IPS-18a (cell line): Measurements from ENCODE around the gene MATN1.

Experiments used
- H3K27ac ChIP-seq: one replicate; pipeline ENCODE4 v1.5.1; 2013; ENCODE audit warnings: low read length
- H3K27me3 ChIP-seq: one replicate; pipeline ENCODE4 v1.6.1; 2013; ENCODE audit warnings: mild to moderate bottlenecking, low read length; ENCODE audit not compliant: control insufficient read depth, insufficient read depth
- H3K36me3 ChIP-seq: one replicate; pipeline ENCODE4 v1.6.1; 2013; ENCODE audit warnings: low read depth, low read length; ENCODE audit not compliant: control insufficient read depth
- H3K4me1 ChIP-seq: one replicate; pipeline ENCODE4 v1.6.1; 2013; ENCODE audit warnings: low read depth, low read length; ENCODE audit not compliant: control insufficient read depth
- H3K4me3 ChIP-seq: one replicate; pipeline ENCODE4 v1.5.1; 2013; ENCODE audit warnings: low read length
- H3K9ac ChIP-seq: one replicate; pipeline ENCODE4 v1.6.1; 2013; ENCODE audit warnings: mild to moderate bottlenecking, low read length, moderate library complexity
- H3K9me3 ChIP-seq: one replicate; pipeline ENCODE4 v1.6.1; 2013; ENCODE audit warnings: low read depth, low read length; ENCODE audit not compliant: control insufficient read depth

The MATN1 gene

GRCh38 chr1:30740251-30741238 lies 17.2 kb upstream of the MATN1 start:
- no peaks in the 10 kb centered on the region for H3K36me3 ChIP-seq
- H3K9ac ChIP-seq, result no peak overlapping the region
- no peaks in the 10 kb centered on the region for H3K4me1 ChIP-seq
- H3K9me3 ChIP-seq, result no peaks in the 10 kb centered on the region
- no peak overlapping the region for H3K27ac ChIP-seq
- H3K27me3 ChIP-seq, result no peaks in the 10 kb centered on the region
- H3K4me3 ChIP-seq, result no peak overlapping the region

- H3K4me3 ChIP-seq, result no peak overlapping the region
- no peak overlapping the region for H3K27ac ChIP-seq
- H3K4me1 ChIP-seq, result no peaks in the 10 kb centered on the region
- H3K27me3 ChIP-seq, result no peaks in the 10 kb centered on the region
- no peak overlapping the region for H3K9ac ChIP-seq
- H3K9me3 ChIP-seq, result no peaks in the 10 kb centered on the region
- H3K36me3 ChIP-seq, result no peaks in the 10 kb centered on the region
These were observed 16.2 kb upstream of the MATN1 start for GRCh38 chr1:30739601-30740000.

GRCh38 chr1:30738715-30739559 lies 15.6 kb upstream of the MATN1 start:
- Histone ChIP-seq H3K27me3 (no peaks in the 10 kb centered on the region), H3K4me1 (no peaks in the 10 kb centered on the region), H3K9me3 (no peaks in the 10 kb centered on the region), H3K9ac (no peak overlapping the region), H3K27ac (no peak overlapping the region), H3K4me3 (no peak overlapping the region), H3K36me3 (no peaks in the 10 kb centered on the region)

GRCh38 chr1:30738040-30738714 lies 14.8 kb upstream of the MATN1 start:
- Histone ChIP-seq H3K4me3 (no peak overlapping the region), H3K27ac (no peak overlapping the region), H3K9me3 (no peaks in the 10 kb centered on the region), H3K27me3 (no peaks in the 10 kb centered on the region), H3K4me1 (no peaks in the 10 kb centered on the region), H3K9ac (no peak overlapping the region), H3K36me3 (no peaks in the 10 kb centered on the region)

- peaks cover 5% of the 10 kb centered on the region for H3K4me1 ChIP-seq
- no peak overlapping the region for H3K4me3 ChIP-seq
- no peaks in the 10 kb centered on the region for H3K9me3 ChIP-seq
- no peaks in the 10 kb centered on the region for H3K27me3 ChIP-seq
- H3K36me3 ChIP-seq, result no peaks in the 10 kb centered on the region
- H3K27ac ChIP-seq, result no peak overlapping the region
- H3K9ac ChIP-seq, result no peak overlapping the region
These were observed 14.1 kb upstream of the MATN1 start for GRCh38 chr1:30737357-30738039.

GRCh38 chr1:30735668-30736498 lies 12.5 kb upstream of the MATN1 start:
- Histone ChIP-seq H3K27ac (no peak overlapping the region), H3K36me3 (no peaks in the 10 kb centered on the region), H3K9ac (no peak overlapping the region), H3K9me3 (no peaks in the 10 kb centered on the region), H3K27me3 (no peaks in the 10 kb centered on the region), H3K4me3 (no peak overlapping the region), H3K4me1 (peaks cover 7% of the 10 kb centered on the region)

GRCh38 chr1:30735124-30735523 lies 11.7 kb upstream of the MATN1 start:
- Histone ChIP-seq H3K4me1 (peaks cover 7% of the 10 kb centered on the region), H3K4me3 (no peak overlapping the region), H3K9ac (no peak overlapping the region), H3K27ac (no peak overlapping the region), H3K27me3 (no peaks in the 10 kb centered on the region), H3K9me3 (no peaks in the 10 kb centered on the region), H3K36me3 (no peaks in the 10 kb centered on the region)

GRCh38 chr1:30734580-30734979 lies 11.2 kb upstream of the MATN1 start:
- H3K4me3 ChIP-seq, result no peak overlapping the region
- H3K27ac ChIP-seq, result no peak overlapping the region
- no peaks in the 10 kb centered on the region for H3K9me3 ChIP-seq
- H3K9ac ChIP-seq, result no peak overlapping the region
- H3K4me1 ChIP-seq, result peaks cover 7% of the 10 kb centered on the region
- H3K36me3 ChIP-seq, result no peaks in the 10 kb centered on the region
- no peaks in the 10 kb centered on the region for H3K27me3 ChIP-seq

- no peak overlapping the region for H3K27ac ChIP-seq
These were observed 10.7 kb upstream of the MATN1 start for GRCh38 chr1:30734106-30734505.

GRCh38 chr1:30733493-30733892 lies 10.1 kb upstream of the MATN1 start:
- H3K4me1 ChIP-seq, result peaks cover 7% of the 10 kb centered on the region
- no peaks in the 10 kb centered on the region for H3K9me3 ChIP-seq
- H3K9ac ChIP-seq, result no peak overlapping the region
- no peak overlapping the region for H3K27ac ChIP-seq
- H3K4me3 ChIP-seq, result no peak overlapping the region
- H3K36me3 ChIP-seq, result no peaks in the 10 kb centered on the region
- no peaks in the 10 kb centered on the region for H3K27me3 ChIP-seq

More at GRCh38 chr1:30734106-30734505, 10.7 kb upstream of the MATN1 start:
- Histone ChIP-seq H3K9me3 (no peaks in the 10 kb centered on the region), H3K4me3 (no peak overlapping the region), H3K9ac (no peak overlapping the region), H3K36me3 (no peaks in the 10 kb centered on the region), H3K27me3 (no peaks in the 10 kb centered on the region), H3K4me1 (peaks cover 7% of the 10 kb centered on the region)
